Psoas muscle (tissue), 8 donors: ENCODE measurements around the gene PIEZO1. TPM values are rescaled to one million over a fixed set of nuclear protein-coding genes. Genes with fewer than 3 reads are reported as not detected.
A peak's percentile ranks its signal among the peaks of the same experiment; 100 is the strongest.
"Not testable (repeated sequence)": the region's sequence is repeated elsewhere in the genome, so short reads cannot be mapped to it uniquely, and the experiment has no call there.

Source experiments
- ATAC-seq, 4 donors: fragments of 200-7000 bp; cut with Tn5 transposase; one replicate each; pipeline ENCODE4 v1.9.1; 2020; ENCODE audit warnings: moderate library complexity in 3 of 4, mild to moderate bottlenecking in 2 of 4
- DNase-seq, 2 donors: peaks; one replicate each; pipeline ENCODE4 v3.0.0-alpha.2; 2020
- H3K27ac ChIP-seq: fragments of 200-600 bp; one replicate; pipeline ENCODE4 v1.8.0; 2022
- H3K27me3 ChIP-seq, 3 donors: fragments of 200-600 bp in 1 of 3; one replicate each; pipeline versions ENCODE4 v1.6.1 to v1.8.0; 2013 to 2022; ENCODE audit warnings: low read length in 2 of 3, mild to moderate bottlenecking in 2 of 3, moderate library complexity in 1 of 3; ENCODE audit not compliant: insufficient read depth in 3 of 3
- H3K36me3 ChIP-seq, 2 donors: fragments of 200-600 bp in 1 of 2; one replicate each; pipeline versions ENCODE4 v1.6.1 to v1.8.0; 2013 to 2022; ENCODE audit warnings: low read depth in 1 of 2, mild to moderate bottlenecking in 1 of 2, moderate library complexity in 1 of 2; ENCODE audit not compliant: insufficient read depth in 1 of 2
- H3K4me1 ChIP-seq: fragments of 200-600 bp; one replicate; pipeline ENCODE4 v1.8.0; 2022
- H3K4me3 ChIP-seq: fragments of 200-600 bp; one replicate; pipeline ENCODE4 v1.8.0; 2022; ENCODE audit warnings: mild to moderate bottlenecking
- H3K9me3 ChIP-seq: fragments of 200-600 bp; one replicate; pipeline ENCODE4 v1.8.0; 2022
- CTCF ChIP-seq: fragments of 200-600 bp; IDR thresholded peaks from one replicate; pipeline ENCODE4 v1.8.0; 2022; ENCODE audit warnings: antibody characterized with exemption
- WGBS, 3 donors: extraction: QIAGEN DNeasy Blood & Tissue Kit; methylation state at CpG; one replicate each; pipeline versions ENCODE4 v1.1.6 to v1.1.7; 2013; 5-methylcytosine and 5-hydroxymethylcytosine counted together
- intact Hi-C, 2 donors: fragments of 100-400 bp; cut with DNase I; formaldehyde crosslinking; loops; one replicate each; pipeline versions ENCODE4 v1.11.0 to v1.14.2; 2022
- polyA plus RNA-seq, 3 donors: library from polyadenylated mRNA; stranded (reverse); fragments of 200-250 nt; gene quantifications; one replicate each; pipeline ENCODE4 v1.2.3, GENCODE V29; 2013
- total RNA-seq, 4 donors: library from RNA; stranded (reverse); fragmentation: NEBNext Ultra II Directional in 2 of 4; extraction: Animal tissue kit (Norgen Biotek cat#: 25700) in 2 of 4; gene quantifications; one replicate each; pipeline versions ENCODE4 v1.2.1 to v1.2.4, GENCODE V29; 2021 to 2023
- donor health status: healthy with polysubstance abuse.
- donor health status: DM: no; HTN: no; CAD: no; lungs with moderate emphysema.
- donor health status: Bipolar disorder and iron deficiency.
- donor health status: healthy.
- donor health status: DM: yes; HTN: yes; CAD: no.
- donor health status: DM: no; HTN: no; CAD: no.
- donor health status: DM: no; HTN: no; CAD: no.
- donor health status: DM: yes; HTN: yes; CAD: no.

The PIEZO1 gene
- total and polyA plus RNA-seq, 7 donors: 7.2 to 26.8 (median 10.2) TPM

GRCh38 chr16:88773812-88774291, 11.2 kb downstream of the PIEZO1 start:
- peak in 2 of 4 donors; percentile 35 to 43 for ATAC-seq
- H3K4me1 ChIP-seq: peaks cover 10% of the 10 kb centered on the region
- intact Hi-C loops: no loop called here
- WGBS, 3 donors: 29 to 42% (median 30%) methylated on average over 5 to 12 of the region's 12 CpGs
- peaks cover 0 to 36% (median 6%) of the 10 kb centered on the region in 3 donors for H3K27me3 ChIP-seq
- no peaks in the 10 kb centered on the region for H3K9me3 ChIP-seq
- no peaks in the 10 kb centered on the region for H3K36me3 ChIP-seq
- TF ChIP-seq CTCF: no peak
- H3K4me3 ChIP-seq: no peak overlapping the region
- DNase-seq: peak; percentile 69 to 76
- H3K27ac ChIP-seq: no peak overlapping the region

GRCh38 chr16:88772871-88773811, 11.9 kb downstream of the PIEZO1 start:
- 15 to 34% (median 16%) methylated on average over 8 to 29 of the region's 29 CpGs for WGBS, 3 donors
- H3K27me3 ChIP-seq: peaks cover 0 to 33% (median 8%) of the 10 kb centered on the region in 3 donors
- no peak for TF ChIP-seq CTCF
- H3K4me1 ChIP-seq: peaks cover 10% of the 10 kb centered on the region
- DNase-seq (peak; percentile 71 to 76), ATAC-seq (peak; percentile 48 to 71 (median 70))
- H3K36me3 ChIP-seq: no peaks in the 10 kb centered on the region
- H3K9me3 ChIP-seq: no peaks in the 10 kb centered on the region
- intact Hi-C loops: no loop called here
- no peak overlapping the region for H3K4me3 ChIP-seq
- H3K27ac ChIP-seq: no peak overlapping the region

- H3K4me3 ChIP-seq, H3K27ac ChIP-seq, DNase-seq, H3K36me3 ChIP-seq, ATAC-seq, H3K9me3 ChIP-seq, intact Hi-C loops: not testable (repeated sequence)
- 90 to 95% (median 94%) methylated on average over 11 to 17 of the region's 23 CpGs for WGBS, 3 donors
- Histone ChIP-seq H3K27me3 (peaks cover 0 to 30% (median 8%) of the 10 kb centered on the region in 3 donors), H3K4me1 (peaks cover 10% of the 10 kb centered on the region)
These were observed 13.2 kb downstream of the PIEZO1 start for GRCh38 chr16:88771781-88772180.

GRCh38 chr16:88771294-88771772, 13.7 kb downstream of the PIEZO1 start:
- Histone ChIP-seq H3K9me3 (no peaks in the 10 kb centered on the region), H3K27me3 (peaks cover 0 to 30% (median 6%) of the 10 kb centered on the region in 3 donors), H3K4me1 (peaks cover 10% of the 10 kb centered on the region), H3K27ac (no peak overlapping the region), H3K36me3 (no peaks in the 10 kb centered on the region), H3K4me3 (no peak overlapping the region)
- DNase-seq: peak in 1 of 2 donors; percentile 45
- TF ChIP-seq CTCF: no peak
- intact Hi-C loops: no loop called here
- 76 to 78% (median 78%) methylated on average over 17 to 19 of the region's 19 CpGs for WGBS, 3 donors
- ATAC-seq: no peak
